A673 (cell line): ENCODE measurements around the gene ZNF724.

Experiments
- CTCF ChIP-seq: fragments of 300-800, 200-600 bp; sonication (generic); conservative IDR thresholded peaks from 2 replicates; pipeline ENCODE4 v1.5.1; 2017; ENCODE audit warnings: low read depth, mild to moderate bottlenecking, antibody characterized with exemption, low read length, moderate library complexity, mixed read lengths
- EZH2 ChIP-seq: fragments of 200-600 bp; sonication (generic); IDR thresholded peaks from 2 replicates; pipeline ENCODE4 v1.6.1; 2017; ENCODE audit warnings: borderline replicate concordance, low read depth, mild to moderate bottlenecking, mixed read lengths, antibody characterized with exemption, low read length; ENCODE audit not compliant: poor library complexity, severe bottlenecking

- TF ChIP-seq CTCF (no peak), EZH2 (no peak)
Measured at GRCh38 chr19:23273022-23273589, 22.9 kb upstream of the ZNF724 start.
